ENCODE data around the gene ZNF683.

Gene ZNF683

DNA sequence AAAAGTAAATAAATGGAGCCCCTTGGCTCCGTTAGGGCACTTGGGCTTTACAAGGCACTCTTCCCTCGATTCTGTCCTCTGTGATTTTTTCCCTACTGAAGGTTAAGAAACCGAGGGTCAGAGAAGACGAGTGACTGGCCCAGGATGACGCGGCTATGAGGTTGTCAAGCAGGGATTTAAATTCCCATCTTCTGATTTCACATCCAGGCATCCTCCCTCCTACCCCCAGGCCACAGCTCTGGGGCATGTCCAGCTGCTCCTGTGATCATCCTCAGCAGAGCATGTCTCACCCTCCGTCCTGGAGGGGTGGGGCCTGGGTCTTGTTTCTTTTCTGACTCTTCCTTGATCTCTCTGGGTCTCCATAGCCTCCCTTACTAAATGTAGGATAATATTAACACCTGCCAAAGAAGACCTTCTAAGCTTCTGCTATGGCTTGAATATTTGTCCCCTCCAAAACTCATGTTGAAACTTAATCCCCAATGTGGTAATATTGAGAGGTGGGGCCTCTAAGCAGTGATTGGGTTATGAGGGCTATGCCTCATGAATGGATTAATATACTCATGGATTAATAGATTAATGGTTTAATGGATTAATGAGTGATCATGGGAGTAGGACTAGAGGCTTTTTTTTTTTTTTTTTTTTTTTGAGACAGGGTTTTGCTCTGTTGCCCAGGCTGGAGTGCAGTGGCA lies 23.2 kb downstream of the ZNF683 start:
- H3K79me2 ChIP-seq (ENCODE audit: control insufficient read depth, insufficient read depth, low read length, unreplicated experiment), result no peaks in the 10 kb centered on the region
- H3K27me3 ChIP-seq (ENCODE audit: insufficient read depth, low read length), result no peaks in the 10 kb centered on the region
- H3K4me1 ChIP-seq (ENCODE audit: control insufficient read depth, insufficient read depth, low read length, unreplicated experiment), result peaks cover 20% of the 10 kb centered on the region
- no peak overlapping the region for H3K4me3 ChIP-seq (ENCODE audit: low read depth, low read length)
- no peak overlapping the region for H2AFZ ChIP-seq (ENCODE audit: low read length, unreplicated experiment)
- H3K27ac ChIP-seq (ENCODE audit: low read depth, low read length), result no peak overlapping the region
- no peaks in the 10 kb centered on the region for H3K36me3 ChIP-seq (ENCODE audit: insufficient read depth, low read length)

- H3K79me2 ChIP-seq (ENCODE audit: control insufficient read depth, insufficient read depth, low read length, unreplicated experiment), result no peaks in the 10 kb centered on the region
- H3K27me3 ChIP-seq (ENCODE audit: insufficient read depth, low read length), result no peaks in the 10 kb centered on the region
- H3K4me3 ChIP-seq (ENCODE audit: low read depth, low read length), result no peak overlapping the region
- H3K4me1 ChIP-seq (ENCODE audit: control insufficient read depth, insufficient read depth, low read length, unreplicated experiment), result peaks cover 11% of the 10 kb centered on the region
- H2AFZ ChIP-seq (ENCODE audit: low read length, unreplicated experiment), result no peak overlapping the region
- no peak overlapping the region for H3K27ac ChIP-seq (ENCODE audit: low read depth, low read length)
- no peaks in the 10 kb centered on the region for H3K36me3 ChIP-seq (ENCODE audit: insufficient read depth, low read length)
These were observed 26.1 kb downstream of the ZNF683 start for GRCh38 chr1:26346274-26347033.

GRCh38 chr1:26345718-26346117 lies 26.8 kb downstream of the ZNF683 start:
- Histone ChIP-seq H3K27me3 (ENCODE audit: insufficient read depth, low read length) (no peaks in the 10 kb centered on the region), H3K36me3 (ENCODE audit: insufficient read depth, low read length) (no peaks in the 10 kb centered on the region), H3K27ac (ENCODE audit: low read depth, low read length) (no peak overlapping the region), H3K4me1 (ENCODE audit: control insufficient read depth, insufficient read depth, low read length, unreplicated experiment) (peaks cover 4% of the 10 kb centered on the region), H3K4me3 (ENCODE audit: low read depth, low read length) (no peak overlapping the region), H3K79me2 (ENCODE audit: control insufficient read depth, insufficient read depth, low read length, unreplicated experiment) (no peaks in the 10 kb centered on the region), H2AFZ (ENCODE audit: low read length, unreplicated experiment) (no peak overlapping the region)

DNA sequence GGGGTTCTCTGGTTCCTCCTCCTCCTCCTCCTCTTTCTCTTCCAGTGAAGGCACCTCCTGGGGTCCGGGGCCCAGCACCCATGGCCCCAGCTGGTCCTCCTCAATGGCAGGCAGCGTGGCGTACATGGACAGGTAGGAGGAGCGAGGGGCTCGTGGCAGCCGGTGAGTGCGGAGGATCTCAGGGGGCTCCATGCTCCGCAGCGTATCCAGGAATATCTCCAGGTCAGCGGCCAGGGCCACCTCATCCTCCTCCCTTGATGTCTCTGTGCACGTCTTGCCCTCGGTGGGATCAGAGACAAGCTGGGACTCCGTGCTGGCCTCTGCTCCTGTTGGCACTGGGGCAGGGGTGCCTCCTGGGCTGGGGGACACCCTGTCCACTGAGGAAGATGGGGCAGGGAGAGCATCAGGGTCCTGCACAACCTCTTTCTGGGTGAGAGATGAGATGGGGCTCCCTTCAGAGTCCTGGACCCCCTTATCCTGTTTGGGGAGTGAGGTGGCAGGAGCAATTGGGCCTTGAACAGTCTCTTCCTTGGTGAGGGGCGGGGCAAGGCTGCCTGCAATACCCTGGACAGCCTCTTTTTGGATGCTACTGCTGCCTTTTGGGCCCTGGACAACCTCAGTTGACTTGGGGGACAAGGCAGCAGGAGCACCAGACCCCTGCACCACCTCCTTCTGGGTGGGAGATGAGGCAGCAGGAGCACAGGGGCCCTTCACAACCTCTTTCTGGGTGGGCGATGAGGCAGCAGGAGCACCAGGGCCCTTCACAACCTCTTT lies 28.2 kb downstream of the ZNF683 start:
- Histone ChIP-seq H3K36me3 (ENCODE audit: insufficient read depth, low read length) (no peaks in the 10 kb centered on the region), H2AFZ (ENCODE audit: low read length, unreplicated experiment) (no peak overlapping the region)

DNA sequence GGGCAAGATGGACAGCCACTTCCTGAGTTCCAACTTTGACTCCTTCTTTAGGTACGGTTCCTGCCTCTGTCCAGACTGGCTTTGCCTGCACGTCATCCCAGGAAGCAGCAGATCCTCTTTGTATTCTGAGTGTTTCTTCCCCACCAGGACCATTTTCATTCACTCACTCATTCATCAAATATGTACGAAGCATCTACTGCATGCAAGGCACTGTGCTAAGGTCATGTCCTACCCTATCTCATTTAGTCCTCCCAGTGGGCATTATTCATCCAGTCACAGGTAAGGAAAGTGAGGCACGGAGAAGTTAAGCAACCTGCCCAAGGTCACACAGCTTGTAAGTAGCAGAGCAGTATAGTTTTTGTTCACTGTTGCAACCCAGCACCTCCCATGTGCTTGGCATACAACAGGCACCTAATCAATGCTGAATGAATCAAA lies 32.5 kb downstream of the ZNF683 start:
- Histone ChIP-seq H3K4me3 (ENCODE audit: low read depth, low read length) (no peak overlapping the region), H3K27me3 (ENCODE audit: insufficient read depth, low read length) (no peaks in the 10 kb centered on the region), H3K36me3 (ENCODE audit: insufficient read depth, low read length) (no peaks in the 10 kb centered on the region), H2AFZ (ENCODE audit: low read length, unreplicated experiment) (no peak overlapping the region), H3K79me2 (ENCODE audit: control insufficient read depth, insufficient read depth, low read length, unreplicated experiment) (no peaks in the 10 kb centered on the region), H3K27ac (ENCODE audit: low read depth, low read length) (no peak overlapping the region), H3K4me1 (ENCODE audit: control insufficient read depth, insufficient read depth, low read length, unreplicated experiment) (no peaks in the 10 kb centered on the region)

More for the DNA sequence above, 28.2 kb downstream of the ZNF683 start:
- Histone ChIP-seq H3K4me1 (ENCODE audit: control insufficient read depth, insufficient read depth, low read length, unreplicated experiment) (no peaks in the 10 kb centered on the region), H3K27ac (ENCODE audit: low read depth, low read length) (no peak overlapping the region), H3K79me2 (ENCODE audit: control insufficient read depth, insufficient read depth, low read length, unreplicated experiment) (no peaks in the 10 kb centered on the region), H3K27me3 (ENCODE audit: insufficient read depth, low read length) (no peaks in the 10 kb centered on the region), H3K4me3 (ENCODE audit: low read depth, low read length) (no peak overlapping the region)

DNA sequence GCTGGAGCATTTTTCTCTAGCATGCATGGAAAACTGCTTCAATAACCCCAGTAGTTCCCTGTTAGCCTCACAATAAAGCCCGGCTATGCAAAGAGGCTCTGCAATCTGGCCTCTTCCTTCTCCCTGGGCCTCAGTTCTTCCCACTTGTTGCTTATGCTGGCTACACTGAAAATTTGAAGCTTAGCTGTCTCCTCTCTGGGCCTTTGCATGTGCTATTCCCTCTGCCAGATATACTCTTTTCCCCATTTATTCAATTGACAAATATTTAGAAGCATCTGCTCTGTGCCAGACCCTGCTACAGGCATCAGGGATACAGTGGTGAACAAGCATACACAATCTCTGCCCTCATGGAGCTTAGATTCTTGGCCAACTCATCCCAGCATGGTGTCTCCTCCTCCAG lies 33.9 kb downstream of the ZNF683 start:
- no peaks in the 10 kb centered on the region for H3K36me3 ChIP-seq (ENCODE audit: insufficient read depth, low read length)
- H3K27me3 ChIP-seq (ENCODE audit: insufficient read depth, low read length), result no peaks in the 10 kb centered on the region
- no peak overlapping the region for H3K4me3 ChIP-seq (ENCODE audit: low read depth, low read length)
- H3K27ac ChIP-seq (ENCODE audit: low read depth, low read length), result no peak overlapping the region
- no peaks in the 10 kb centered on the region for H3K79me2 ChIP-seq (ENCODE audit: control insufficient read depth, insufficient read depth, low read length, unreplicated experiment)
- H3K4me1 ChIP-seq (ENCODE audit: control insufficient read depth, insufficient read depth, low read length, unreplicated experiment), result no peaks in the 10 kb centered on the region
- no peak overlapping the region for H2AFZ ChIP-seq (ENCODE audit: low read length, unreplicated experiment)

DNA sequence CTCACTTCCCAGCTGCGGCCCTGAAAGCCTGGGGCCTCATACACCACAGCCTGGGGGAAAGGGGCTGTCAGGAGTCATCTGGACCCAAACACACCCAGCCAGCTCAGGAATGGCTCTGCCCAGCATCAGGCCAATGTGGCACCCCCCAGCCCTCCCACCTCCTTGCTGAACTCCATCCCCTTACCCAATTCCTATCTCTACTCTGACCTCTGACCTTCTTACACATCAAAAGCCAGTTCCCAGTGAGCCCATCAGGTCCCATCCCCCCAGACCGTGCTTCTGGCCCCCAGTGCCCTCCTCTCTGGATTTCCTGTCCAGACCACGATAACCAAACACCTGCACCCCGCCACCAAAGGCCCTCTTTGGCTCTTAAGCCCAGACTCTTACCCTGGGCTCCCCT lies 34.9 kb downstream of the ZNF683 start:
- Histone ChIP-seq H3K36me3 (ENCODE audit: insufficient read depth, low read length) (no peaks in the 10 kb centered on the region), H3K4me1 (ENCODE audit: control insufficient read depth, insufficient read depth, low read length, unreplicated experiment) (no peaks in the 10 kb centered on the region), H3K27me3 (ENCODE audit: insufficient read depth, low read length) (no peaks in the 10 kb centered on the region), H3K4me3 (ENCODE audit: low read depth, low read length) (no peak overlapping the region), H2AFZ (ENCODE audit: low read length, unreplicated experiment) (no peak overlapping the region), H3K79me2 (ENCODE audit: control insufficient read depth, insufficient read depth, low read length, unreplicated experiment) (no peaks in the 10 kb centered on the region), H3K27ac (ENCODE audit: low read depth, low read length) (no peak overlapping the region)

DNA sequence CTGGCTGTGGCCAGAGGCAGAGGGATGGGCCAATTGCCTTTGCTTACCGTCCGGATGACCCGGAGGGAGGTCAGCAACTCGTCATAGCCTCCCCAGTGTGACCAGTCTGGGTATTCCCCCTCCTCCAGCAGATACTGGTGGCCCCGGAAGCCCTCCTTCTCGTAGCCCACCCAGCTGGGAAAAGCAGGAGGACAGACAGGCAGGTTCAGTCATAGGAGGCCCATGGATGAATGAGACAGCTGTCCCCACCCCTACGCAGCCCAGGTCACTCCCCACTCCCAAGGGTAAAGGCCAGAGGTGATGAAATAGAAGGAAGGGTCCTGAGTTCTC lies 35.4 kb downstream of the ZNF683 start:
- H2AFZ ChIP-seq (ENCODE audit: low read length, unreplicated experiment), result no peak overlapping the region
- H3K36me3 ChIP-seq (ENCODE audit: insufficient read depth, low read length), result no peaks in the 10 kb centered on the region
- no peaks in the 10 kb centered on the region for H3K4me1 ChIP-seq (ENCODE audit: control insufficient read depth, insufficient read depth, low read length, unreplicated experiment)
- H3K27me3 ChIP-seq (ENCODE audit: insufficient read depth, low read length), result no peaks in the 10 kb centered on the region
- no peaks in the 10 kb centered on the region for H3K79me2 ChIP-seq (ENCODE audit: control insufficient read depth, insufficient read depth, low read length, unreplicated experiment)
- H3K27ac ChIP-seq (ENCODE audit: low read depth, low read length), result no peak overlapping the region
- H3K4me3 ChIP-seq (ENCODE audit: low read depth, low read length), result no peak overlapping the region

- Histone ChIP-seq H3K27me3 (ENCODE audit: insufficient read depth, low read length) (no peaks in the 10 kb centered on the region), H2AFZ (ENCODE audit: low read length, unreplicated experiment) (no peak overlapping the region), H3K4me3 (ENCODE audit: low read depth, low read length) (peak overlapping the region; percentile 79), H3K4me1 (ENCODE audit: control insufficient read depth, insufficient read depth, low read length, unreplicated experiment) (peaks cover 2% of the 10 kb centered on the region), H3K36me3 (ENCODE audit: insufficient read depth, low read length) (no peaks in the 10 kb centered on the region), H3K79me2 (ENCODE audit: control insufficient read depth, insufficient read depth, low read length, unreplicated experiment) (no peaks in the 10 kb centered on the region), H3K27ac (ENCODE audit: low read depth, low read length) (no peak overlapping the region)
These were observed 35.9 kb downstream of the ZNF683 start for GRCh38 chr1:26336477-26337205.

- no peaks in the 10 kb centered on the region for H3K27me3 ChIP-seq (ENCODE audit: insufficient read depth, low read length)
- peaks cover 9% of the 10 kb centered on the region for H3K4me1 ChIP-seq (ENCODE audit: control insufficient read depth, insufficient read depth, low read length, unreplicated experiment)
- no peak overlapping the region for H2AFZ ChIP-seq (ENCODE audit: low read length, unreplicated experiment)
- H3K79me2 ChIP-seq (ENCODE audit: control insufficient read depth, insufficient read depth, low read length, unreplicated experiment), result no peaks in the 10 kb centered on the region
- H3K27ac ChIP-seq (ENCODE audit: low read depth, low read length), result no peak overlapping the region
- H3K36me3 ChIP-seq (ENCODE audit: insufficient read depth, low read length), result no peaks in the 10 kb centered on the region
- peak overlapping the region; percentile 79 for H3K4me3 ChIP-seq (ENCODE audit: low read depth, low read length)
These were observed 36.6 kb downstream of the ZNF683 start for GRCh38 chr1:26335774-26336476.
